NCI-H146 (cell line): Measurements from ENCODE around the gene SERINC4.
"Not testable (repeated sequence)": the region's sequence is repeated elsewhere in the genome, so short reads cannot be mapped to it uniquely, and the experiment has no call there.

Experiments used
- DNase-seq: peaks from one replicate; lab custom pipeline; 2025; lab: John Stamatoyannopoulos, UW

The SERINC4 gene

DNA sequence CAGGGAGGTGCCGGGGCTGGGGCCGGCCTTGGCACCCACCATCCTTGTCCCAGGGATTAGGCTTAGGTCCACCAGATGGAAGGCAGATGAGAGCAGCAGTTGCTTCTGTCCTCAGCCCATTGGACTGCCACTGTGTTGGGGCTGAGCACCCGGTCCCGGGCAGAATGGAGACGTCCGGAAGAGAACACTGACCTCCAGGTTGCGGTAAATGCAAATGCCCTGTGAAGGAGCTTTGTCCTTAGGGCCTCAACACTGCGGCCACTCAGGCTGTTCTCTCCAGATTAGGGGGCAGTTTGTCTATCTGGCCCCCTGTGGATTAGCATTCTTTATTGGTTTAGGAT, at the start of gene SERINC4:
TSS of gene SERINC4 (minus strand) at position 276 of the 341 bp plus-strand sequence. CDS start at position 42, 234 bp downstream.
- no peak for DNase-seq

GRCh38 chr15:43845421-43845820, 45.4 kb upstream of the SERINC4 start:
- no peak for DNase-seq

DNA sequence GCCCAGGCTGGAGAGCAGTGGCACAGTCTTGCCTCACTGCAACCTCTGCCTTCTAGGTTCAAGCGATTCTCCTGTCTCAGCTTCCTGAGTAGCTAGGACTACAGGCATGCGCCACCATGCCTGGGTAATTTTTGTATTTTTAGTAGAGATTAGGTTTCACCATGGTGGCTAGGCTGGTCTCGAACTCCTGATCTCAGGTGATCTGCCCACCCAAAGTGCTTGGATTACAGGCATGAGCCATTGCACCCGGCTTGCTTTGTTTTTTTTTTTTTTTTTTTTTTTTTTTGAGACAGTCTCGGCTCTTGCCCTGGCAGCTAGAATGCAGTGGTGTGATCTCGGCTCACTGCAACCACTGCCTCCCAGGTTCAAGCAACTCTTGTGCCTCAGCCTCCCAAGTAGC, 32.5 kb upstream of the SERINC4 start:
- not testable (repeated sequence) for DNase-seq

DNA sequence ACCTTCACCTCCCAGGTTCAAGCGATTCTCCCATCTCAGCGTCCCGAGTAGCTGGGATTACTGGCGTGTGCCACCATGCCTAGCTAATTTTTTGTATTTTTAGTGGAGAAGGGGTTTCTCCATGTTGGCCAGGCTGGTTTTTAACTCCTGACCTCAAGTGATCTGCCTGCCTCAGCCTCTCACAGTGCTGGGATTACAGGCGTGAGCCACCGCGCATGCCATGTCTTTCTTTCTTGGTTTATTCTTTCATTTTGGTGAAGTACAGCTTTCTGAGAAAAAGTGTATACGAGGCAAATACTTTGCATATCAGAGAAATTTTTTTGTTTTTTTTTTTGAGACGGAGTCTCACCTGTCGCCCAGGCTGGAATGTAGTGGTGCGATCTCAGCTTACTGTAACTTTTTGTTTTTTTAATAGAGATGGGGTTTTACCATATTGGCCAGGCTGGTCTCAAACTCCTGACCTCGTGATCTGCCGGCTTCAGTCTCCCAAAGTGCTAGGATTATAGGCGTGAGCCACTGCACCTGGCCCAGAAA, 31.6 kb upstream of the SERINC4 start:
- not testable (repeated sequence) for DNase-seq

- DNase-seq = not testable (repeated sequence)
These were observed 30.8 kb upstream of the SERINC4 start for GRCh38 chr15:43830691-43831275.

DNA sequence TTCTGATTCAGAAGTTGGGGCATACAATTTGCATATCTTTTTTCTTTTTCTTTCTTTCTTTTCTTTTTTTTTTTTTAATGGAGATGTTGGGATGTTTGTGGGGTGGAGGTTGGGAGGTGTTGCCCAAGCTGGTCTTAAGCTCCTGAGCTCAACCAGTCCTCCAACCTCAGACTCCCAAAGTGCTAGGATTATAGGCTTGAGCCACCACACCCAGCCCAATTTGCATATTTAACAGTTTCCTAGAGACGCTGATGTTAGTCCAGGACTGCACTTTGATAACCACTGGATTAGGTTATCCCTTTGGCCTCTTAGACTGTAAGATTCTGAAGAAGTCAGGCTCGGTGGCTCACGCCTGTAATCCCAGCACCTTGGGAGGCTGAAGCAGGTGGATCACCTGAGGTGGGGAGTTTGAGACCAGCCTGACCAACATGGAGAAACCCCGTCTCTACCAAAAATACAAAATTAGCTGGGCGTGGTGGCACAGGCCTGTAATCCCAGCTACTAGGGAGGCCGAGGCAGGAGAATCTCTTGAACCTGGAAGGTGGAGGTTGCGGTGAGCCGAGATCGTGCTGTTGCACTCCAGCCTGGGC, 30.0 kb upstream of the SERINC4 start:
- DNase-seq = not testable (repeated sequence)

DNA sequence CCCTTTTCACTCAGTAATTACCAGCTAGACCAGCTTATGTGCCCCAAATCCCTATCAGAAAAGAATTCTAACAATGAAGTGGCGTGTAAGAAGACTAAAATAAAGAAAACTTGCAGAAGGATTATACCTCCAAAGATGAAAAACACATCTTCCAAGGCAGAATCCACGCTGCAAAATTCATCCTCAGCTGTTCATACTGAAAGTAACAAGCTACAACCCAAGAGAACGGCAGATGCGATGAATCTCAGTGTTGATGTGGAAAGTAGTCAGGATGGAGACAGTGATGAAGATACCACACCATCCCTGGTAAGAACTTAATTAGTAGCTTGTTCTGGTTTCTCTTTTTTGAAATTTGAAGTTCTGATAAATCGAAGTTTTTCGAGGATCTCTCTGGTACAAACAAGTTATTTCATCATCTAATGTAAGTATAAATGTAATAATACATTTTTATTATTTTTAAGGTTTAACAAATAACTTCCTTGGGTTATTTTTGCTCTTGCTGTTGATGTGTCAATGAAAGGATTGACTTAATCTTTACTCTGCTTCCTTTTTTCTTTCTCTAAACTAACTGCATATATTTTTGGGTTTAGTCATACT, 28.1 kb upstream of the SERINC4 start:
- DNase-seq = no peak

GRCh38 chr15:43826508-43827341, 26.7 kb upstream of the SERINC4 start, which contains the start of gene WDR76:
Gene WDR76, plus strand, starts transcription at chr15:43827002. Its CDS starts 31 bp downstream, at chr15:43827033.
- peak; percentile 84 for DNase-seq

- DNase-seq = no peak
These were observed 26.0 kb upstream of the SERINC4 start for GRCh38 chr15:43826029-43826507.

DNA sequence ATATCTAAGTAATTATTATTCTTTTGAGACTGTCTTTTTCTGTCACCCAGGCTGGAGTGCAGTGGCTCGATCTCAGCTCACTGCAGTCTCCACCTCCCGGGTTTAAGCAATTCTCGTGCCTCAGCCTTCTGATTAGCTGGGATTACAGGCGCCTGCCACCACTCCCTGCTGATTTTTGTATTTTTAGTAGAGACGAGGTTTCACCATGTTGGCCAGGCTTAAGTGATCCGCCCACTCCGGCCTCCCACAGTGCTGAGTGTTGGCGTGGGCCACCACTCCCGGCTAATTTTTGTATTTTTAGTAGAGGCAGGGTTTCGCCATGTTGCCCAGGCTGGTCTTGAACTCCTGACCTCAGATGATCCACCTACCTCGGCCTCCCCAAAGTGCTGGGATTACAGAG, 25.3 kb upstream of the SERINC4 start:
- DNase-seq = not testable (repeated sequence)

GRCh38 chr15:43824302-43825246, 24.6 kb upstream of the SERINC4 start, which contains the start of gene MFAP1:
Gene MFAP1, minus strand, starts transcription at chr15:43824690. Its CDS starts 121 bp downstream, at chr15:43824569.
- peak; percentile 93 for DNase-seq

- no peak for DNase-seq
These were observed 21.5 kb upstream of the SERINC4 start for GRCh38 chr15:43821505-43821904.

GRCh38 chr15:43815064-43815463, 15.0 kb upstream of the SERINC4 start:
- DNase-seq = not testable (repeated sequence)

- no peak for DNase-seq
These were observed 9.1 kb upstream of the SERINC4 start for GRCh38 chr15:43808960-43809678.

- no peak for DNase-seq
These were observed 8.5 kb upstream of the SERINC4 start for GRCh38 chr15:43808435-43808950.

- DNase-seq = not testable (repeated sequence)
These were observed 2.7 kb upstream of the SERINC4 start for GRCh38 chr15:43802676-43803075.

GRCh38 chr15:43800286-43801141, 494 bp upstream of the SERINC4 start, which contains the start of gene HYPK:
Gene HYPK, plus strand, starts transcription at chr15:43800599. Its CDS starts 24 bp downstream, at chr15:43800623.
- DNase-seq = peak; percentile 53

GRCh38 chr15:43799209-43799944, 643 bp downstream of the SERINC4 start:
- DNase-seq = peak; percentile 79
